IPS-18a (cell line): ENCODE measurements around the gene NAGLU.
"Not testable (repeated sequence)": the region's sequence is repeated elsewhere in the genome, so short reads cannot be mapped to it uniquely, and the experiment has no call there.

Experiments
- H3K27ac ChIP-seq: one replicate; pipeline ENCODE4 v1.5.1; 2013; ENCODE audit warnings: low read length
- H3K27me3 ChIP-seq: one replicate; pipeline ENCODE4 v1.6.1; 2013; ENCODE audit warnings: mild to moderate bottlenecking, low read length; ENCODE audit not compliant: control insufficient read depth, insufficient read depth
- H3K36me3 ChIP-seq: one replicate; pipeline ENCODE4 v1.6.1; 2013; ENCODE audit warnings: low read depth, low read length; ENCODE audit not compliant: control insufficient read depth
- H3K4me1 ChIP-seq: one replicate; pipeline ENCODE4 v1.6.1; 2013; ENCODE audit warnings: low read depth, low read length; ENCODE audit not compliant: control insufficient read depth
- H3K4me3 ChIP-seq: one replicate; pipeline ENCODE4 v1.5.1; 2013; ENCODE audit warnings: low read length
- H3K9ac ChIP-seq: one replicate; pipeline ENCODE4 v1.6.1; 2013; ENCODE audit warnings: mild to moderate bottlenecking, low read length, moderate library complexity
- H3K9me3 ChIP-seq: one replicate; pipeline ENCODE4 v1.6.1; 2013; ENCODE audit warnings: low read depth, low read length; ENCODE audit not compliant: control insufficient read depth

The NAGLU gene

DNA sequence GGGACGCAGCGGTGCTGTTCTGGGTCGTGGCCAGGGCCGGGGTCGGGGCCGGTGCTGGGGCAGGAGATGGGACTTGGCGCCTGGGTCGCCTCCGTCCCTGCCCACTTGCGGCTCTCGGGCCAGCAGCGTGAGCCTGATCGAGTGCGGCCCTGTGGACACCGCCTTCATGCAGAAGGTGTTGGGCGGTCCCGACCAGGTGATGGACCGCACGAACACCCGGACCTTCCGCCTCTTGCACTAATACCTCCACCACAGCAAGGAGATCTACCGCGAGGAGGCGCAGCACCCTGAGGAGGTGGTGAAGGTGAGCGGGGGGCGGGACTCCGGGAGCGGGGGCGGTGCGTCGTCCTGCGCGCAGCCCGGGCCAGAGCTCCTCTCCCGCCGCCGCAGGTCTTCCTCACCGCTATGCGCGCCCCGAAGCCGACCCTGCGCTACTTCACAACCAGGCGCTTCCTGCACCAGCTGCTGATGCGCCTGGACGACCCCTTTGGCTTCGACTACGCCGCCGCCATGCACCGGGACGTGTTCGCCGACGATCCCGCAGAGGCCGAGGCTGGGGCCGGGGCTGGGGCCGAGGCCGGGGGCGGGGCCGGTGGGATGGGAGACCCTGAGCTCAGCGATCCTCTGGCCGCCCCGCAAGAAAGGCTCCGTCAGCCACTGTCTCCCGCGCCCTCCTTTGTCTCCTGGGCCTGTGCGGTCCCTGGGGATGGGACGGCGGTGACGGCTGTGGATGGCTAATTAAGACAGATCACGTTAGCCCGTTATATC, 12.2 kb downstream of the NAGLU start:
- Histone ChIP-seq H3K4me3 (peak overlapping the region; percentile 57), H3K4me1 (no peaks in the 10 kb centered on the region), H3K36me3 (no peaks in the 10 kb centered on the region), H3K27me3 (peaks cover 8% of the 10 kb centered on the region), H3K9ac (peak overlapping the region; percentile 38), H3K27ac (no peak overlapping the region), H3K9me3 (no peaks in the 10 kb centered on the region)

DNA sequence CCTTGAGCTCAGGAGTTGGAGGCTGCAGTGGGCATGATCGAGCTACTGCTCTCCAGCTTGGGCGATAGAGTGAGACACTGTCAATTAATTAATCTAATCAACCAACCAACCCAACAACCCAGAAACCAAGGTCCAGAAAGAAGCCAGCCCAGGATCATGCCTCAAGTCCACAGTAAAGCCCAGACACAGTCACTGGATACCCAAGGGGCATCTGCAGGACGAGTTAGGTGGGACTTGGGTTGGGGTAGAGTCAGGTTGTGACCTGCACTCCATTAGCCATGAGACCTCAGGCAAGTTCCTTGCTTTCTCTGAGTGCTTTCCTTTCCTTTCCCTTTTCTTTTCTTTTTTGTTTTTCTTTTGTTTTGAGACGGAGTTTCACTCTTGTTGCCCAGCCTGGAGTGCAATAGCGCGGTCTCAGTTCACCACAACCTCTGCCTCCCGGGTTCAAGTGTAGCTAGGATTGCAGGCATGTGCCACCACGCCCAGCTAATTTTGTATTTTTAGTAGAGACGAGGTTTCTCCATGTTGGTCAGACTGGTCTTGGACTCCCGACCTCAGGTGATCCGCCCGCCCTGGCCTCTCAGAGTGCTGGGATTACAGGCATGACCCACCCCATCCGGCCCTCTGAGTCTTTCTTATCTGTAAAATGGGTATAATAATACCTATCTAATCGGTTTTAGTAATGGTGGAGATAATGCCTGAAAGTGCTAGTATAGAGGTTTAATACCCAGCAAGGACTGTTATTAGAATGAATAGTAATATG, 13.1 kb downstream of the NAGLU start:
- H3K36me3 ChIP-seq = no peaks in the 10 kb centered on the region
- no peaks in the 10 kb centered on the region for H3K9me3 ChIP-seq
- no peaks in the 10 kb centered on the region for H3K4me1 ChIP-seq
- H3K4me3 ChIP-seq = peak overlapping the region; percentile 57
- peak overlapping the region; percentile 38 for H3K9ac ChIP-seq
- no peak overlapping the region for H3K27ac ChIP-seq
- H3K27me3 ChIP-seq = peaks cover 8% of the 10 kb centered on the region

GRCh38 chr17:42552736-42553135, 16.7 kb downstream of the NAGLU start, which contains the start of gene HSD17B1:
Gene HSD17B1, plus strand, starts transcription at chr17:42552923. Its CDS starts 11 bp downstream, at chr17:42552934.
- H3K4me3 ChIP-seq = peak within 1 kb of the TSS; percentile 90
- not testable (repeated sequence) for H3K27me3 ChIP-seq, H3K9me3 ChIP-seq, H3K9ac ChIP-seq, H3K27ac ChIP-seq, H3K36me3 ChIP-seq, H3K4me1 ChIP-seq

DNA sequence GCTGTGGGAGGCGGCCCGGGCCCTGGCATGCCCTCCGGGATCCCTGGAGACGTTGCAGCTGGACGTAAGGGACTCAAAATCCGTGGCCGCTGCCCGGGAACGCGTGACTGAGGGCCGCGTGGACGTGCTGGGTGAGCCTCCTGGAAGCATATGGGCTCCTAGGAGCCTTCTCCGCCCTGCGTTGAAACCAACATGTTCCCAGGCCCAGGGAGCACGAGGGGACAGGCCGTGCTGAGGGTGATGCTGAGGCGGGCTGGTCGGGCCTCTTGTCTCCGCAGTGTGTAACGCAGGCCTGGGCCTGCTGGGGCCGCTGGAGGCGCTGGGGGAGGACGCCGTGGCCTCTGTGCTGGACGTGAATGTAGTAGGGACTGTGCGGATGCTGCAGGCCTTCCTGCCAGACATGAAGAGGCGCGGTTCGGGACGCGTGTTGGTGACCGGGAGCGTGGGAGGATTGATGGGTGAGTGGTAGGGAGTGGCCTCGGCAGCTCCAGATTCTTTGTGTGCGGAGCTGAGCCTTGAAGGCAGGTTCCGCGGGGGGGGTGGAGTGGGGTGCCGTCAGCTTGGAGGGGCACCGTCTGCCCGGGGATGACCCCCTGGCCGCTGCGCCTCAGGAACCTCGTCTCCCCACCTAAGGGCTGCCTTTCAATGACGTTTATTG, 17.2 kb downstream of the NAGLU start:
- Histone ChIP-seq H3K36me3 (no peaks in the 10 kb centered on the region), H3K4me1 (no peaks in the 10 kb centered on the region), H3K9me3 (no peaks in the 10 kb centered on the region), H3K27me3 (peaks cover 8% of the 10 kb centered on the region), H3K27ac (no peak overlapping the region), H3K4me3 (peak overlapping the region; percentile 90), H3K9ac (no peak overlapping the region)

DNA sequence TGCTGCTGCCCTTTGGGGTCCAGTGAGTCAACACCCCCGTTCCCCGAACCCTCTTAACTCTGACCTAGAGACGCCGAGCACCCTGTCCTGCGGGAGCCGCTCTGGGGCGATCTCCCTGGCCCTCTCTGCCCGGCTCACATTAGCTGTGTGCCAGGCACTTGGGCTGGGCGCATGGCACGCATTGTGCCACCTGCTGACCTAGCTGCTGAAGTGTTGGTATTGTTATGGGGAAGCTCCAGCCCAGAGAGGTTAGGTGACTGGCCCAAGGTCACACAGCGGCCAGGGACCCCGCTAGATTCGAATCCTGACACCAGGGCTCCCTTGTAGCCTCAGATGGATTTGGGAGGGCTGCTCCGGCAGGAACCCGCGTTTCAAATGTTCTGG, 17.8 kb downstream of the NAGLU start:
- Histone ChIP-seq H3K4me1 (no peaks in the 10 kb centered on the region), H3K27ac (no peak overlapping the region), H3K4me3 (peak overlapping the region; percentile 90), H3K27me3 (peaks cover 6% of the 10 kb centered on the region), H3K9ac (peak overlapping the region; percentile 76), H3K9me3 (no peaks in the 10 kb centered on the region), H3K36me3 (no peaks in the 10 kb centered on the region)

DNA sequence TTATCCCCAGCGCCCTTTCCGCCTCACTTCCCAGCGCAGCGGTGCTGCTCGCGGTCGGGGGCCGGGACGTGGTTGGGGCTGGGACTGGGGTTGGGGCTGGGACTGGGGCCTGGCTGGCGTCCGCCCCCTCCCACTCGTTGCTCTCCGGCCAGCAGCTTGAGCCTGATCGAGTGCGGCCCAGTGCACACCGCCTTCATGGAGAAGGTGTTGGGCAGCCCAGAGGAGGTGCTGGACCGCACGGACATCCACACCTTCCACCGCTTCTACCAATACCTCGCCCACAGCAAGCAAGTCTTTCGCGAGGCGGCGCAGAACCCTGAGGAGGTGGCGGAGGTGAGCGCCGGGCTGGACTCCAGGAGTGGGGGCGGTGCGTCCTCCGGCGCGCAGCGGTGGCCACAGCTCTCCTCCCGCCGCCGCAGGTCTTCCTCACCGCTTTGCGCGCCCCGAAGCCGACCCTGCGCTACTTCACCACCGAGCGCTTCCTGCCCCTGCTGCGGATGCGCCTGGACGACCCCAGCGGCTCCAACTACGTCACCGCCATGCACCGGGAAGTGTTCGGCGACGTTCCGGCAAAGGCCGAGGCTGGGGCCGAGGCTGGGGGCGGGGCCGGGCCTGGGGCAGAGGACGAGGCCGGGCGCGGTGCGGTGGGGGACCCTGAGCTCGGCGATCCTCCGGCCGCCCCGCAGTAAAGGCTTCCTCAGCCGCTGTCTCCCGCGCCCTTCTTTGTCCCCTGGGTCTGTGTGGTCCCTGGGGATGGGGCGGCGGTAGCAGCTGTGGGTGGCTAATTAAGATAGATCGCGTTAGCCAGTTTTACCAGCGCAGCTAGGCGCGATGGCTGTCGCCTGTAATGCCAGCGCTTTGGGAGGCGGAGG, 18.4 kb downstream of the NAGLU start:
- Histone ChIP-seq H3K27me3 (no peaks in the 10 kb centered on the region), H3K4me3 (peak overlapping the region; percentile 90), H3K27ac (no peak overlapping the region), H3K9me3 (no peaks in the 10 kb centered on the region), H3K4me1 (no peaks in the 10 kb centered on the region), H3K36me3 (no peaks in the 10 kb centered on the region), H3K9ac (peak overlapping the region; percentile 76)

- H3K27me3 ChIP-seq = no peaks in the 10 kb centered on the region
- no peaks in the 10 kb centered on the region for H3K4me1 ChIP-seq
- no peaks in the 10 kb centered on the region for H3K36me3 ChIP-seq
- H3K9me3 ChIP-seq = no peaks in the 10 kb centered on the region
- peak overlapping the region; percentile 76 for H3K9ac ChIP-seq
- H3K27ac ChIP-seq = no peak overlapping the region
- peak overlapping the region; percentile 90 for H3K4me3 ChIP-seq
These were observed 19.1 kb downstream of the NAGLU start for GRCh38 chr17:42555122-42555622.

GRCh38 chr17:42555961-42556617, 20.0 kb downstream of the NAGLU start:
- not testable (repeated sequence) for H3K4me3 ChIP-seq, H3K9me3 ChIP-seq, H3K9ac ChIP-seq, H3K27me3 ChIP-seq, H3K36me3 ChIP-seq, H3K27ac ChIP-seq, H3K4me1 ChIP-seq

DNA sequence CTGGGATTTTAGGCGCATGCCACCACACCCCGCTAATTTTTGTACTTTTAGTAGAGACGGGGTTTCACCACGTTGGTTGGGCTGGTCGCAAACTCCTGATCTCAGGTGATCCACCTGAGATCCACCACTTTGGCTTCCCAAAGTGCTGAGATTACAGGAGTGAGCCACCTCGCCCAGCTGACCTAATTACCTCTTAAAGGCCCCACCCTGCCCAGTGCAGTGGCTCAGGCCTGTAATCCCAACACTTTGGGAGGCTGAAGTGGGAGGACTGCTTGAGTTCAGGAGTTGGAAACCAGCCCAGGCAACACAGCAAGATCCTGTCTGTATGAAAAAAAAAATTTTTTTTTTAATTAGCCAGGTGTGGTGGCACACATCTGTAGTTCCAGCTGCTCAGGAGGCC, 23.0 kb downstream of the NAGLU start:
- Histone ChIP-seq H3K27ac (no peak overlapping the region), H3K9me3 (no peaks in the 10 kb centered on the region), H3K4me1 (peaks cover 4% of the 10 kb centered on the region), H3K36me3 (peaks cover 3% of the 10 kb centered on the region), H3K4me3 (no peak overlapping the region), H3K9ac (no peak overlapping the region), H3K27me3 (no peaks in the 10 kb centered on the region)

DNA sequence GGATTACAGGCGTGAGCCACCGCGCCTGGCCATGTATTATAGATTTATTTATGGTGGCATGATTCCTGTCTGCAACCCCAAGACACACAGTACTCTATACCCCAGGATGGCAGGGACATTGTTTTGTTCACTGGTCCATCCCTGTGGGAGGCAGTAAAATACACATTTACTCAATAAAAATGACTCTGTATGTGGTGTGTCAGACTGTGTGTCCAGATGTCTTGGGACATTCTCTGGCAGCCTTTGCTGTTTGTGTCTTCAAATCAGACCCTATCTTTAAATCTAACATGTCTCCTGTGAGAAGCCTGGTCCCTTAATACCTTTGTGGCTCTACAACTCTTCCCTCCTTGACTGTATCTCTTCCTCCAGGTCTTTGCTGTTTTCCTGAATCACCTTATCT, 24.2 kb downstream of the NAGLU start:
- Histone ChIP-seq H3K4me3 (no peak overlapping the region), H3K9me3 (no peaks in the 10 kb centered on the region), H3K27ac (no peak overlapping the region), H3K9ac (no peak overlapping the region), H3K36me3 (peaks cover 13% of the 10 kb centered on the region), H3K27me3 (no peaks in the 10 kb centered on the region), H3K4me1 (peaks cover 4% of the 10 kb centered on the region)
